Activated T-helper 1 cell treated with anti-CD3 and anti-CD28 coated beads, Interleukin-12 subunit alpha, Interleukin-12 subunit beta, Interleukin-2, Interleukin-4 antibody, amounts not matched to agents 30 ng/mL and 10 ng/mL and 1 ng/mL, durations not matched to agents 14 hours and 24 hours and 36 hours (primary cell): Measurements from ENCODE around the gene AK9. TPM values are rescaled to one million over a fixed set of nuclear protein-coding genes. Genes with fewer than 3 reads are reported as not detected.

Experiments
- DNase-seq: peaks from one replicate; pipeline ENCODE4 v3.0.0; 2021; ENCODE audit warnings: low spot score
- H3K27ac Mint-ChIP-seq: one replicate; pipeline ENCODE4 v1.8.0; 2021; ENCODE audit warnings: mild to moderate bottlenecking, mixed read lengths
- H3K27me3 Mint-ChIP-seq: one replicate; pipeline ENCODE4 v1.8.0; 2022; ENCODE audit warnings: mild to moderate bottlenecking, moderate library complexity, mixed read lengths; ENCODE audit not compliant: insufficient read depth
- H3K36me3 Mint-ChIP-seq: one replicate; pipeline ENCODE4 v1.8.0; 2021; ENCODE audit warnings: low read depth, mixed read lengths
- H3K4me1 Mint-ChIP-seq: one replicate; pipeline ENCODE4 v1.8.0; 2021; ENCODE audit warnings: low read depth, mixed read lengths
- H3K4me3 Mint-ChIP-seq: one replicate; pipeline ENCODE4 v1.8.0; 2021; ENCODE audit warnings: mild to moderate bottlenecking, moderate library complexity, mixed read lengths
- H3K9me3 Mint-ChIP-seq: one replicate; pipeline ENCODE4 v1.8.0; 2021; ENCODE audit warnings: mixed read lengths
- intact Hi-C: fragments of 100-400 bp; cut with micrococcal nuclease; formaldehyde crosslinking; loops from one replicate; pipeline ENCODE4 v1.15.1; 2024
- total RNA-seq: library from RNA; stranded (reverse); gene quantifications from 2 replicates; pipeline ENCODE4 v1.2.3, GENCODE V29; 2022

AK9 gene
- total RNA-seq, 1 donor from 2014 or later, result 2.8 TPM

DNA sequence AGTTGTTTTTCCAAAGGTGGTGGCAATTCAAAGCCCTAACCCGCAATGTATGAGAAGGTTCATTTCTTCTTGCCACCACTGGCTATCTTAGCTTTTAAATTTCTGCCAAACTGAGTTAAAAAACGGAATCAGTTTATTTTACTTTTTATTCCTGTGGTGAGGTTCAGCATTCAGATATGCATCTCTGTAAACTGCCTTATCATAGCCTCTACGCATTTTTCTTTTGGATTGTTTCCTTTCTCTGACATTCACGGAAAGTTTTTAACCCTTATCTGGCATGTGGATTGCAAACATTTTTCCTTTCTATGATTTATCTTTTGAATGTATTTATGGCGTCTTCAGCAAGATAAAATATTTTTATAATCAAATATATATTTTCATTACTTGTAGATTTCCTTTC is 37.7 kb downstream of the AK9 start:
- Mint-ChIP-seq H3K36me3 (no peaks in the 10 kb centered on the region), H3K4me3 (no peak overlapping the region), H3K27me3 (no peaks in the 10 kb centered on the region), H3K27ac (no peak overlapping the region), H3K4me1 (no peaks in the 10 kb centered on the region), H3K9me3 (no peaks in the 10 kb centered on the region)
- no peak for DNase-seq
- intact Hi-C loops, result no loop called here

DNA sequence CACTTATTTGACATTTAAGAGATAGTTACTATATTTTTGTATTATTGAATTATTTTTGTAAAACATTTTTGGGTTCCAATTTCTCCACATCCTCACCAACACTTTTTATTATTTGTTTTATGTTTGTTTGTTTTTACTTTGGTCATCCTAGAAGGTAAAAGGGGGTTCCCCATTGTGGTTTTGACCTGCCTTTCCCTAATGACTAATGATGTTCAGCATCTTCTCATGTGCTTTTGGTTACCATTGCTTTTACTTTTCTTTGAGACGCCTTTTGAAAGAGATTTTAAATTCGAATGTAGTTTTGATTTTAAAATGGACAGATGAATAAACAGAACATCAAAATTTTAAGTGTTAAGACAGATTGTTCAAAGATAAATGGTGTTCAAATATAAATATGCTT is 46.9 kb downstream of the AK9 start:
- Mint-ChIP-seq H3K27me3 (no peaks in the 10 kb centered on the region), H3K4me3 (no peak overlapping the region), H3K4me1 (no peaks in the 10 kb centered on the region), H3K27ac (no peak overlapping the region), H3K9me3 (no peaks in the 10 kb centered on the region), H3K36me3 (no peaks in the 10 kb centered on the region)
- no peak for DNase-seq
- intact Hi-C loops, result no loop called here

DNA sequence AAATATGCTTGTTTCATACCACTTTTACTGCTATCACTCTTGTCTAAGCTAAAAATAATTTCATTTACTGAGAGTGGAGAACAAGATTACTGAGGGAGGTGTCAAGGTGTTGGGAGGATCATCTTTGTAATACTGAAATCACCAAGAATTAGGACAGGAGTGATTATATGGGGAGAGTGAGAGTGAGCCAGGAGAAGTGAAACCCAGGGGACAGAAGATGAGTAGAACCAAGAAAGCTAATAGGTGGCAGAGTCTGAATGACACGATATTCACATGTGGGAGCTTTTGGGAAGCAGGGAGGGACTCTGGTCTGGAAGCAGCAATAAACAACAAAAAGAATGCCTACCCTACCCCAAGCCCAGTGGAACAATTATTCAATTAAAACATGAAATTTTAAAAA is 58.6 kb downstream of the AK9 start:
- intact Hi-C loops, result loop anchor here (5.0 kb wide), 1 partner anchor 45 kb away; no protein-coding TSS in a partner anchor
- Mint-ChIP-seq H3K4me3 (no peak overlapping the region), H3K4me1 (peaks cover 17% of the 10 kb centered on the region), H3K27ac (no peak overlapping the region), H3K27me3 (no peaks in the 10 kb centered on the region), H3K9me3 (no peaks in the 10 kb centered on the region), H3K36me3 (no peaks in the 10 kb centered on the region)
- no peak for DNase-seq

DNA sequence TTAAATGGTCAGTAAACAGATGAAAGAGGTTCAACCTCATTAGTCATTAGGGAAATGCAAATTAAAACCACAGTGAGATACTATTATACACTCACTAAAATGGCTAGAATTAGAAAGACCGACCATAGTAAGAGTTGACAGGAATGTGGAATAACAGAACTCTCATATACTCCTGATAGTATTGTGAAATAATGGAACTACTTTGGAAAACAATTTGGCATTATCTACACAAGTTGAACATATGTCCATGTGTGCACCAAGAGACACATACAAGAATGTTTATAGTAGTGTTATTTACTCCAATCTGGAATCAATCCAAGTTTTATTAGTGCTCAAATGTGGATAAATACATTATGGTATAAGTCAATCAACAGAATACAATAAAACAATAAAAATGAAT is 59.6 kb downstream of the AK9 start:
- Mint-ChIP-seq H3K27ac (no peak overlapping the region), H3K9me3 (no peaks in the 10 kb centered on the region), H3K4me1 (peaks cover 17% of the 10 kb centered on the region), H3K4me3 (no peak overlapping the region), H3K36me3 (no peaks in the 10 kb centered on the region), H3K27me3 (no peaks in the 10 kb centered on the region)
- DNase-seq, result no peak
- intact Hi-C loops, result loop anchor here (5.0 kb wide), 1 partner anchor 46 kb away; no protein-coding TSS in a partner anchor

DNA sequence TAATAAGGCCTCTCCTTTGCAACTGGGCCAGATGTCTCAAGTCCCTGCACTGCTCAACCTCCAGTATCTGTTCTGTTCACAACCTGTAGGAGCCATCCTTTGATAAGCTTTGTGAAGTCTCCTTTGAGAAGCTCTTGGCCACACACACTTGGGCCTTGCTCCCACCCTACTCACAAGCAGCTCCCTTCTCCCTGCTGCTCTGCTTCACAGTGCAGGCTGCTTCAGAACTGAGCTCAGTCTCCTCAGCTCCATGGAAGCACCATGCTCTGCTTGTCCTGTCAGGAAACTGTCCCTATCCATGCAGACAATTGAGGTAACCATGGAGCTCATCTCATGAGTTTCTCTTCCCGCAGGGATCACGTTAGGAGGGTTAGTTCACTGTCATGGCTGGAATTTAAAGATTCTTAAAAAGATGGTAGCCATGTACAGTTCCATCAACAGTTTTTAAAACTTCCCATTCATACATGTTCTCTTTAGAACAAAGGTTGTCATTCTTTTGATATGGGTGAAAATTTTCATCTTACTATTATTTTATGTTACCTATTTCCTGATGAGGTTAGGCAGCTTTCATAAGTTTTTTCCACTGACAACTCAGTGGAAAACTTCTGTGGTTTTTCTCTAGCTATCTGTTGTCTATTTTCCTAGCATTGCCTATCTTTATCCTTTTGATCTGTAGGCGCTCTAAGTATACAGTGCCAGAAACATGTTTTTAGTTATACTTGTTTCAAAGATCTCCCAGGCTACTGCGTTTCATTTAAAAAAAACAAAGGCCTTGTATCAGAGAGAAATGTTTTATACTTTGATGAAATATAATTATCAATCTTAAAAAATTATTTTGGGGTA is 62.6 kb downstream of the AK9 start:
- peaks cover 21% of the 10 kb centered on the region for H3K4me1 Mint-ChIP-seq
- H3K4me3 Mint-ChIP-seq, result no peak overlapping the region
- H3K36me3 Mint-ChIP-seq, result no peaks in the 10 kb centered on the region
- H3K27me3 Mint-ChIP-seq, result no peaks in the 10 kb centered on the region
- peak overlapping the region; percentile 57 for H3K27ac Mint-ChIP-seq
- peaks cover 3% of the 10 kb centered on the region for H3K9me3 Mint-ChIP-seq
- no peak for DNase-seq
- intact Hi-C loops, result no loop called here

DNA sequence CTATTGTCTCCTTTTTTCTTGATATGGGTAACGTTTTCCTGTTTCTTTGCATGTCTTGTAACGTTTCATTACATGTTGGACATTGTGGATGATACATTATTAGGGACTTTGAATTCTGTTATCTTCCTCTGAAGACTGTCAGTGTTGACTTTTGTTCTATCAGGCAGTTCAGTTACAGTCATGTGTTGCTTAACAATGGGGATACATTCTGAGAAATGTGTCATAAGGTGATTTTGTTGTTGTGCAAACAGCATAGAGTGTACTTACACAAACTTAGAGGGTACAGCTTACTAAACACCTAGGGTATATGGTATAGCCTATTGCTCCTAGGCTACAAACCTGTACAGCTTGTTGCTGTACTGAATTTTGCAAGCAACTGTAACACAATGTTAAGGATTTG is 64.7 kb downstream of the AK9 start:
- intact Hi-C loops, result no loop called here
- no peaks in the 10 kb centered on the region for H3K36me3 Mint-ChIP-seq
- no peak overlapping the region for H3K4me3 Mint-ChIP-seq
- H3K4me1 Mint-ChIP-seq, result peaks cover 14% of the 10 kb centered on the region
- H3K27me3 Mint-ChIP-seq, result no peaks in the 10 kb centered on the region
- H3K9me3 Mint-ChIP-seq, result peaks cover 3% of the 10 kb centered on the region
- H3K27ac Mint-ChIP-seq, result no peak overlapping the region
- DNase-seq, result no peak

DNA sequence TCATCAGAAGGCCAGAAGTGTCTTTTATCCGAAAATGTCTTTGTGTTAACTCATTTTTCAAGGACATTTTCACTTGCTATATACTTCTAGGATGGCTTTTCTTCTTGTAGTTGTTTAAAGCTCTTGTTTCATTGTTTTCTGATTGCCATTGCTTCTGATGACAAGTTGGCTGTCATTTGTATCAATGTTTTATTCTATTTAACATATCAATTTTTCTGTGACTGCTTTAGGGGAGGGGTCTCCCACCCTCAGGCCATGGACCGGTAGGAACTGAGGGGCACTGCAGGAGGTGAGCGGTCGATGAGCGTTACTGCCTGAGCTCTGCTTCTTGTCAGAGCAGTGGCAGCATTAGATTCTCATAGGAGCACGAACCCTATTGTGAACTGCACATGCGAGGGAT is 65.8 kb downstream of the AK9 start:
- Mint-ChIP-seq H3K27me3 (no peaks in the 10 kb centered on the region), H3K27ac (no peak overlapping the region), H3K4me3 (no peak overlapping the region), H3K4me1 (peaks cover 14% of the 10 kb centered on the region), H3K36me3 (no peaks in the 10 kb centered on the region), H3K9me3 (peaks cover 3% of the 10 kb centered on the region)
- intact Hi-C loops, result no loop called here
- DNase-seq, result no peak

DNA sequence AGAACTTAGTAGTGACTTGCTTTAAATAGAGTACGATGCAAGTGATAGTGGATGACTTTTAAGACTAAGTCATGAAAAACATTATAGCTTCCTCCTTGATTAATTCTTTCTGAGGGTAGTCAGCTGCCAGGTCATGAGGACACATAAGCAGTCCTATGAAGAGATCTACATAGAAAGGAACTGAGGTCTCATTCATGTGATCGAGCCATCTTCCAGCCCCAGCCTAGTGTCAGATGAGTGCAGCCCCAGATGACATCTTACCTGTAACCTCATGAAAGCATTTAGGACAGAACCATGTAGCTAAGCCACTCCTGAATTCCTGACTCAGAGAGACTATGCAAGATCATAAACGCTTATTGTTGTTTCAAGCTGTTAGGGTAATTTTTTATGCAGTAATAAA is 67.7 kb downstream of the AK9 start:
- Mint-ChIP-seq H3K4me3 (no peak overlapping the region), H3K27me3 (no peaks in the 10 kb centered on the region), H3K4me1 (peaks cover 8% of the 10 kb centered on the region), H3K36me3 (no peaks in the 10 kb centered on the region), H3K27ac (no peak overlapping the region), H3K9me3 (peaks cover 3% of the 10 kb centered on the region)
- intact Hi-C loops, result no loop called here
- no peak for DNase-seq

DNA sequence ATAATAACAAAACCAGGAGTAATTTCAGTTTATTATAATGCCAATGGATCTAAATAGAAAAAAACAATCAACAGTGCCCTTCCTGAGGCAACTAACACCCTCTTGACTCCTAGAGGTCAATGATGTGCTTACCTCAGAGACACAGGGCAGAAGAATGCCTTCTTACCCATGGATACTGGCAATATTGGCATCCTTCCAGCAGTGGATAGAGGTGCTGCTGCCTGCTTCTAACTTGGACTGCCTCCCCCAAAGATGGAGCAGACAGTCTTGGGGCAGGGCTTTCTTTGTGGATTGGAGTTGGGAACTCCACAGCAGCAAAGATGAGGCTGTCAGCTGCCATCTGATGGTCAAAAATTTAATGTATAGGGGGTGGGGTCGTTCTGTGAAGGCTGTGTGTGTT is 78.7 kb downstream of the AK9 start:
- no peaks in the 10 kb centered on the region for H3K9me3 Mint-ChIP-seq
- H3K27ac Mint-ChIP-seq, result no peak overlapping the region
- no peak for DNase-seq
- H3K4me1 Mint-ChIP-seq, result peaks cover 7% of the 10 kb centered on the region
- no peaks in the 10 kb centered on the region for H3K27me3 Mint-ChIP-seq
- intact Hi-C loops, result no loop called here
- H3K36me3 Mint-ChIP-seq, result no peaks in the 10 kb centered on the region
- H3K4me3 Mint-ChIP-seq, result no peak overlapping the region

DNA sequence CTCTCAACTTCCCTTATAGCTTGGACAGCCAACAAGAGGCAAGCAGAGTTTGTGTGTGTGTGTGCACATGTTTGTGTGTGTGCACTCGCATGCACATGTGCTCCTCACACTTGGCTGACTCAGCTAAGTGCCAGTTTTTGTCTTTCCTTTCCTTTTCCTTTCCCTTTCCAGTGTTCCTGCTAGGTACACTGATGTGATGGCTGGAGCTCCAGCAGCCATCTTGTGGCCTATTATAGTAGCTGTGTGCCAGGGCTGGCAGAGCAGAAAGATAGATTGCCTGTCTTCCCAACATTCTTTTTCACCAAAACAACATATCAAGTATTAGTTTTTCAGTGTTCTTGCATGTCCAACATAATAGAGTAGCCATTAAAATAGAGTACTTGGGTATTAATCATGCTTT is 79.5 kb downstream of the AK9 start:
- no peak for DNase-seq
- intact Hi-C loops, result no loop called here
- H3K36me3 Mint-ChIP-seq, result no peaks in the 10 kb centered on the region
- H3K4me1 Mint-ChIP-seq, result peaks cover 7% of the 10 kb centered on the region
- no peak overlapping the region for H3K4me3 Mint-ChIP-seq
- no peaks in the 10 kb centered on the region for H3K9me3 Mint-ChIP-seq
- no peak overlapping the region for H3K27ac Mint-ChIP-seq
- no peaks in the 10 kb centered on the region for H3K27me3 Mint-ChIP-seq

DNA sequence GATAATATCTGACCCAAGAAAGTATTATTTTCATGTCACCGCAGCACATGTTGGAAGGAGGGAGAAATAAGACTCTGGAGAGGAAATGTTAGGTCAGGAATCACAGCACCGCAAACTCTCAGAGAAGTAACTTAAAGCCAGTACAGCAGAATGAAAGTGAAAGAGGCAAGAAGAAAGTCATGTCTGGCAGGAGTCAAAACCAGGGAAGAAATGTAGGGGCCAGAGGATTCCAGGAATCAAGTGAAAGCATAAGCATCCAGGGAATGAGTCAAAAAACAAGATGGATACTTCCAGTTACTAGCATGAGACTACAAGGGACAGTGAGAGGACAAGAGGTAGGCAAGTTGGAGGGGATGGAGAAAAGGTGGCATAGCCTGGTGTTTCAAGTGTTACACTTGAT is 80.4 kb downstream of the AK9 start:
- intact Hi-C loops, result no loop called here
- H3K4me3 Mint-ChIP-seq, result no peak overlapping the region
- H3K9me3 Mint-ChIP-seq, result no peaks in the 10 kb centered on the region
- DNase-seq, result no peak
- H3K4me1 Mint-ChIP-seq, result peaks cover 7% of the 10 kb centered on the region
- H3K27me3 Mint-ChIP-seq, result no peaks in the 10 kb centered on the region
- no peak overlapping the region for H3K27ac Mint-ChIP-seq
- no peaks in the 10 kb centered on the region for H3K36me3 Mint-ChIP-seq

DNA sequence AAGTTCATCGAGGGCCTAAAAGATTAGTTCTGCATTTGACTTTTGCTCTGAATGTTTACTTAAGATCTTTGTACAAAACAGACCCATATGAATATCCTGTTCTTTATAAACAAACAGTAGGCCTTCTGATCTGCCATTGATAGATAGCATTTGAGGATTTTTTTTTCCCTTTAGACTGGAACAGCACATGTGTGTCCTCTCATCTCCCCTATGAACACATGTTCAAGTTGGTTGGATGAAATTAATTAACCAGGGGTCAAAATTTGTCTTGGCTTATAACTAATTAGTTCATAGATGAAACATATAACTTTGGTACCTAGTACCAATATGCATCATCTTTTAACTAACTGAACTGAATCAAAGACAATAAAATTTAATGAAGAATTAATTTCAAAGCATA is 81.3 kb downstream of the AK9 start:
- no peak for DNase-seq
- Mint-ChIP-seq H3K27ac (no peak overlapping the region), H3K4me1 (peaks cover 7% of the 10 kb centered on the region), H3K36me3 (no peaks in the 10 kb centered on the region), H3K4me3 (no peak overlapping the region), H3K27me3 (no peaks in the 10 kb centered on the region), H3K9me3 (no peaks in the 10 kb centered on the region)
- intact Hi-C loops, result no loop called here

DNA sequence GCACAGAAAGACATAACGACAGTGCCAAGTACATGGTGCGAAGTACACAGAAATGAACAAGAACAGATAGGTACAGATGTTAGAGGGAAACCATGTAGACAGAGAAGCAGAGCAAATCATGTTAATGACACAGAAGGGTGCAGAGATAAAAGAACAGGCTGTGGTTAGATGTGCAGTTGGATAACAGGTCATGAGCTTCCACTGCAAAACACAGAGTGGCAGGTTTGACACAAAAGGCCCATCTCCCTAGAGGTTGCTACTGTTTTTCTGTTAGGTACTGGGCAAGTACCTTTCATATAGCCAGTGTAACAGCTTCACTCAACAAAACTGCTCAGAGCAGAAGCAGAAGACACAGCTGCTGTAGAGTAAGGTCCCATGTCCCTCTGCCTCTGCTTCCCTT is 84.6 kb downstream of the AK9 start:
- no peaks in the 10 kb centered on the region for H3K9me3 Mint-ChIP-seq
- H3K4me1 Mint-ChIP-seq, result peaks cover 7% of the 10 kb centered on the region
- intact Hi-C loops, result no loop called here
- H3K27me3 Mint-ChIP-seq, result no peaks in the 10 kb centered on the region
- no peak for DNase-seq
- H3K36me3 Mint-ChIP-seq, result no peaks in the 10 kb centered on the region
- no peak overlapping the region for H3K4me3 Mint-ChIP-seq
- no peak overlapping the region for H3K27ac Mint-ChIP-seq

DNA sequence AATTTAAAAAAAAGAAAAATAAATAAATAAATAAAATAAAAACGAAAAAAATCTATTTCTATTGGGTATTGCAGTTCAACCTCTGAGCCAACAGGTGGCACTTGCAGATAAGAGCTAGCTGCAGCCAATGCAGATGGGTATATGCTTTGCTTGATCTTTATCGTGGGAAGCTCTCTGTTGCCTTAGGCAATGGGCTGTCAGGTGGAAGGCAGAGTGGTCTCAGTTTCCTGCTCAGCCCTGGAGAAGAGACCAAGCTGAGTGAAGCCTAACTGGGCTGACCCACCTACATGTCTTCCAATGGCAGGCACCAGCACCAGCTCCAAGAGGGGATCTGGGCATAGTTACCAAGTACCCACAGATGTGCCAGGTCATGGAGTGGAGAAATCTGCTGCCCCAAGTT is 95.0 kb downstream of the AK9 start:
- DNase-seq, result no peak
- no peaks in the 10 kb centered on the region for H3K4me1 Mint-ChIP-seq
- peaks cover 2% of the 10 kb centered on the region for H3K36me3 Mint-ChIP-seq
- peaks cover 21% of the 10 kb centered on the region for H3K9me3 Mint-ChIP-seq
- intact Hi-C loops, result loop anchor here (1.0 to 2.0 kb wide), 4 partner anchors 95 to 795 kb away; partner anchors contain the start of genes AK9 and FIG4
- no peaks in the 10 kb centered on the region for H3K27me3 Mint-ChIP-seq
- no peak overlapping the region for H3K27ac Mint-ChIP-seq
- H3K4me3 Mint-ChIP-seq, result no peak overlapping the region
